ENCODE results near the gene NLK.

Gene NLK

DNA sequence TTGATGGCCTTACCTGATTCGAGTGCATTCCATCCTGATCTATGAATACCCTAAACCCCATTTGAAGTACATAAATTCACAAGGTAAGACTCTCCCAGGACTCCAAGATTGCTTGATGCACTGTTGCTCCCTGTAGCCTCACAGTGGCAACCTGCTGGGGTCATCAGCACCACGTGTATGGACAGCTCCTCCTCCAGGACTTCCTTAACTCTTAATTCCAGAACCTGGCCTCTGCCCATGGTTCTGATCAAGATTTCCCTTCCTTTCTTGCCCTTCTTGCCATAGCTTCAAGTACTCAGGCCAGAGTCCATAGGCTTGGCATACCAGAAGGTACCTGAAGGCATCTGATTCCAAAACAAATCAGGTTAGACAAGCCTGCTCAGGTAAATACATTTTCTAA lies 34.0 kb upstream of the NLK start:
- Histone ChIP-seq H3K27me3 (peaks cover 26% of the 10 kb centered on the region), H3K4me3 (ENCODE audit: low read depth in 1 of 2, low read length in 1 of 2) (no peak overlapping the region), H3K36me3 (no peaks in the 10 kb centered on the region), H3K9me3 (no peaks in the 10 kb centered on the region), H3K27ac (no peak overlapping the region), H3K4me1 (ENCODE audit: control insufficient read depth in 1 of 2, insufficient read depth in 1 of 2, low read depth in 1 of 2, low read length in 1 of 2) (no peaks in the 10 kb centered on the region)
- TF ChIP-seq, protein P1, sequence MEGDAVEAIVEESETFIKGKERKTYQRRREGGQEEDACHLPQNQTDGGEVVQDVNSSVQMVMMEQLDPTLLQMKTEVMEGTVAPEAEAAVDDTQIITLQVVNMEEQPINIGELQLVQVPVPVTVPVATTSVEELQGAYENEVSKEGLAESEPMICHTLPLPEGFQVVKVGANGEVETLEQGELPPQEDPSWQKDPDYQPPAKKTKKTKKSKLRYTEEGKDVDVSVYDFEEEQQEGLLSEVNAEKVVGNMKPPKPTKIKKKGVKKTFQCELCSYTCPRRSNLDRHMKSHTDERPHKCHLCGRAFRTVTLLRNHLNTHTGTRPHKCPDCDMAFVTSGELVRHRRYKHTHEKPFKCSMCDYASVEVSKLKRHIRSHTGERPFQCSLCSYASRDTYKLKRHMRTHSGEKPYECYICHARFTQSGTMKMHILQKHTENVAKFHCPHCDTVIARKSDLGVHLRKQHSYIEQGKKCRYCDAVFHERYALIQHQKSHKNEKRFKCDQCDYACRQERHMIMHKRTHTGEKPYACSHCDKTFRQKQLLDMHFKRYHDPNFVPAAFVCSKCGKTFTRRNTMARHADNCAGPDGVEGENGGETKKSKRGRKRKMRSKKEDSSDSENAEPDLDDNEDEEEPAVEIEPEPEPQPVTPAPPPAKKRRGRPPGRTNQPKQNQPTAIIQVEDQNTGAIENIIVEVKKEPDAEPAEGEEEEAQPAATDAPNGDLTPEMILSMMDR (IDR thresholded peaks at IDR 0.05): no peak

DNA sequence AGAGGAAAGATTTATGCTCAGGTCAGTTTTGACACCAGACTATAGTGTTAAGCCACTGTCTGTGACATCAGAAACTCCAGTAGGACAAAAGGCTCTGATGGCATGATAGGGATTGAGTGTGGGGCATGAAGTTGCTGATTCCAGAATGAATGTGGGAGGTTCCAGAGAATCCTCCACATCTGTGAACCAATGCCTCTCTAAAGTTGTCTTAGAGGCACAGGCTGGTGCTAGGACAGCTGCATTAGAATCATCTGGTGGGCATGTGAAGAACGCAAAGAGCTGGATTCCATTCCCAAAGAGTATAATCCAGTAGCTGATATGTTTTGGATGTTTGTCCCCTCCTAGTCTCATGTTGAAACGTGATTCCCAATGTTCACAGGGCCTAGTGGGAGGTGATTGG lies 32.1 kb upstream of the NLK start:
- H3K36me3 ChIP-seq: no peaks in the 10 kb centered on the region
- H3K9me3 ChIP-seq: no peaks in the 10 kb centered on the region
- H3K4me3 ChIP-seq (ENCODE audit: low read depth in 1 of 2, low read length in 1 of 2): no peak overlapping the region
- TF ChIP-seq, protein P1 (IDR thresholded peaks at IDR 0.05): no peak
- H3K27me3 ChIP-seq: peaks cover 31% of the 10 kb centered on the region
- no peaks in the 10 kb centered on the region for H3K4me1 ChIP-seq (ENCODE audit: control insufficient read depth in 1 of 2, insufficient read depth in 1 of 2, low read depth in 1 of 2, low read length in 1 of 2)
- no peak overlapping the region for H3K27ac ChIP-seq

DNA sequence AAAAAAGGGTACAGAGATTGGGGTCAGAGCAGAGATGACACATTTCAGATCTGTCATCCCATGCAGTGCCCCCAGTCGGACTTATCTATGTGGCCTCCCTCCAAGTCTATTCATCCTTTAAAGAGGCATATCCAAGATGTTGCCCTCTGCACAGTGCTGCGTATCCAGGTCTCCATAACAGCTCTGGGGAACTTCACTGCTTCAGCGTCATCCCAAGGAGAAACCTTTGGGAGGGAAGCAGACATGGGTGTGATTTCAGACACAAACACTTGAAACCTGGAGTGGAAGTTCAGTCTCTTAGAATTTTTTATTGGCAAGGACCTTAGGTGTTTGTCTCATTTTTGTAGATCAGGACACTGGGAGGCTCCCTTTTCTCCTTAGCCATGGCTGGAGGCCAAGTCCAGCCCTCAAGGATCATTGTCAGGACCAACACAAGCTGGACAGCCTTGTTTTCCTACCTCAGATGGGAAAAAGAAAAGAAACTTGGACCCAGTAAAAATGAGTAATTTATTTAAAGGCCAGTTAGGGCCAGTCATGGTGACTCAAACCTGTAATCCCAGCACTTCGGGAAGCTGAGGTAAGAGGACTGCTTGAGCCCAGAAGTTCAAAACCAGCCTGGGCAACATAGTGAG lies 23.9 kb upstream of the NLK start:
- Histone ChIP-seq H3K9me3 (no peaks in the 10 kb centered on the region), H3K4me1 (ENCODE audit: control insufficient read depth in 1 of 2, insufficient read depth in 1 of 2, low read depth in 1 of 2, low read length in 1 of 2) (no peaks in the 10 kb centered on the region), H3K27me3 (peaks cover 12% of the 10 kb centered on the region), H3K36me3 (no peaks in the 10 kb centered on the region), H3K4me3 (ENCODE audit: low read depth in 1 of 2, low read length in 1 of 2) (no peak overlapping the region), H3K27ac (no peak overlapping the region)
- TF ChIP-seq, protein P1 (IDR thresholded peaks at IDR 0.05): no peak

DNA sequence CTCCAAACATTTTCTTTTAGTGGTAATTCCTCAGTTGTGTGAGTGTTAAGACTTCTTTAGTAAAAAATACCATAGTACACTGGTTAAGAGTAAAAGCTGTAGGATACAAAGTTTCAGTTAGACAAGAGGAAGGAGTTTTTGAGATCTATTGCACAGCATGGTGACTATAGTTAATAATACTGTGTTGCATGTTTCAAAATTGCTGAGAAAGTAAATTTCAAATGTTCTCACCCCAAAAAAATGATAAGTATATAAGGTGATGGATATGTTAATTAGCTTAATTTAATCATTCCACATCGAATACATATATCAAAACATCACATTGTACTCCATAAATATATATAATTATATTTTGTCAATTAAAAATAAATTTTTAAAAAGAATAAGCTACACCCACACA lies 22.0 kb upstream of the NLK start:
- Histone ChIP-seq H3K4me1 (ENCODE audit: control insufficient read depth in 1 of 2, insufficient read depth in 1 of 2, low read depth in 1 of 2, low read length in 1 of 2) (no peaks in the 10 kb centered on the region), H3K27ac (no peak overlapping the region), H3K9me3 (no peaks in the 10 kb centered on the region), H3K27me3 (peaks cover 7% of the 10 kb centered on the region), H3K4me3 (ENCODE audit: low read depth in 1 of 2, low read length in 1 of 2) (no peak overlapping the region), H3K36me3 (no peaks in the 10 kb centered on the region)
- TF ChIP-seq, protein P1 (IDR thresholded peaks at IDR 0.05): no peak

DNA sequence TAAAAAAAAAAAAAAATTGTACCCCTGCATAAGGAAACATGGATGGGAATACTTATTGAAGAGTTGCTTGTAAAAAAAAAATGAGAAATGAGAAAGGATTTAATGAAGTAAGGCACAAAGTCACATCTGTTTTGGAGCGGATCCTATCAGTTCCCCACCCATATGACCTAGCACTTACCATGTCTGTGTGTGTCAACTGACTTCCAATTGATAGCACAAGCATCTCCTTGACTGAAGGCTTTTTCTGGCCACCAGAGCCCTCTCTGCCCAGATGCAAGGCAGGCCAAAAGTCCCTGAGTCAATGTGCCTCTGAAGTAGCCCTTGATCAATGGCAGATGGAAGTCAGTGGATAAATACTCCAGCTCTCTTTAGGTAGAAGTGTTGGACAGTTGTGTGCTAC lies 13.4 kb upstream of the NLK start:
- TF ChIP-seq, protein P1 (IDR thresholded peaks at IDR 0.05): no peak
- Histone ChIP-seq H3K4me3 (ENCODE audit: low read depth in 1 of 2, low read length in 1 of 2) (no peak overlapping the region), H3K9me3 (no peaks in the 10 kb centered on the region), H3K27me3 (no peaks in the 10 kb centered on the region), H3K36me3 (no peaks in the 10 kb centered on the region), H3K27ac (no peak overlapping the region), H3K4me1 (ENCODE audit: control insufficient read depth in 1 of 2, insufficient read depth in 1 of 2, low read depth in 1 of 2, low read length in 1 of 2) (no peaks in the 10 kb centered on the region)

DNA sequence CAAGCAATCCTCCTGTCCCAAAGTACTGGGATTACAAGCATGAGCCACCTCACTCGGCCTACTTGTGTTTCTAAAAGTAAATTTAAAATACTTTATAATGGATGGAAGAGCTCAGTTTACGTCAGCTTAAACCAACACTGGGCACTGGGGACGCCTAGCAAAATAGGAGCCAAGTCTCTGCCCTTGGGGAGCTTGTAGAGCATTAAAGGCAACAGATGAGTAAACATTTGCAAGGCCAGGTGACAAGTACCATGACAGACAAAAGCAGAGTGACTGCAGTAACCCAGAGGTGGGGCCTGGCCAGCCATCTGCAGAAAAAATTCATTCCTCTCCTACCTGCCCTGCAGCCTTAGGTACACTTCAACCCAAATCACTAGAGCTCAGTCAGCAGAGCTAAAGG lies 12.1 kb upstream of the NLK start:
- Histone ChIP-seq H3K36me3 (no peaks in the 10 kb centered on the region), H3K27me3 (no peaks in the 10 kb centered on the region), H3K27ac (no peak overlapping the region), H3K4me1 (ENCODE audit: control insufficient read depth in 1 of 2, insufficient read depth in 1 of 2, low read depth in 1 of 2, low read length in 1 of 2) (no peaks in the 10 kb centered on the region), H3K9me3 (no peaks in the 10 kb centered on the region), H3K4me3 (ENCODE audit: low read depth in 1 of 2, low read length in 1 of 2) (no peak overlapping the region)
- TF ChIP-seq, protein P1 (IDR thresholded peaks at IDR 0.05): no peak
